Erythroblast (primary cell): ENCODE data around the gene LAMB3.

ENCODE experiments used
- GATA1 ChIP-seq: IDR thresholded peaks from 2 replicates; pipeline ENCODE4 v1.6.1; 2011; ENCODE audit warnings: low read depth, mild to moderate bottlenecking, control low read depth, low read length, moderate library complexity
- POLR2A ChIP-seq: IDR thresholded peaks from 2 replicates; pipeline ENCODE4 v1.6.1; 2011; ENCODE audit warnings: mild to moderate bottlenecking, low read length

DNA sequence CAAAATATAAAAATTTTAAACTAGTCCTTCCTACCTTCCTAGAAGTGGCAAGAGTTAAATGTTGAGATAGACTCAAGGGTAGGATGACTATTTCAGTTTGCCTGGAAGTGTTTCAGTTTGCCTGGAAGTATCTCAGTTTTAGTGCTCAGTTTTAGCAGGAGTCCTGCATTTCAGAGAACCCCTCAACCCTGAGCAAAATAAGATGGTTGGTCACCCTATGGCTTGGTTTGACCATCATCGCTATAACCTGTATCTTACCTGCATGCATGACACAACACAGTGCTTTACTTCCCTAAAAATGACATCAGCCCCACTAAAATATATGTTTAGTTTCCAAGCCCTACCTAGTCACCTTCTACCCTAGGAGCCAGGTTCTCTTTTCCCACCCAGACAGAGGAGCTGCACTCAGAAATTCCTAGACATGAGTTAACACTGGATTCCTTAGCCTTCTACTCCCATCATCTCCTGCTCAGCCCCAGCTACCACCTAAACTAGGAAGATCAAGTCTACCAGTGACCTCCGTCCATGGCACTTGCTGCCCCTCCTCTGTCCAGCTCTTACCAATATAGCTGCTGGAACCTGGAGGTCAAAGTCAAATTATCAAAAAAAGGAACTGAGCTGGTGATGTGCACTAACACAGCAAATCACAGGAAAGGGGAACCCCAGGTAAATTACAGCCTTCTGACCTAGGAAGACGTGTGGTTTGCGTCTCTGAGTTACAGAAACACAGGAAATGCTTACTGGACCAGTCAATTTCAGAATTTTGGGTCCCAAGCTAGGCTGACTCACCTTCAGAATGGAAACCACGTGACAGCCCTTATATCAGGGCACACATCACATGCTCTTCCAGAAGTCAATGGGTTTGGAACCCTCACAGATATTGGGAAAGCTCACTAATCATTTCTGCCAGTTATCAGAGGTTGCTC is 20.7 kb upstream of the LAMB3 start:
- TF ChIP-seq POLR2A = no peak
- TF ChIP-seq GATA1 = no peak
